ENCODE data around the gene IQGAP3.
A peak's percentile ranks its signal among the peaks of the same experiment; 100 is the strongest.
"Not testable (repeated sequence)": the region's sequence is repeated elsewhere in the genome, so short reads cannot be mapped to it uniquely, and the experiment has no call there.

The IQGAP3 gene

GRCh38 chr1:156571919-156572662 is at the start of gene IQGAP3:
Gene IQGAP3, minus strand, starts transcription at chr1:156572565. Its CDS starts 36 bp downstream, at chr1:156572529.
- peak; percentile 53 for DNase-seq (ENCODE audit: low read depth, low spot score)

GRCh38 chr1:156619582-156619955 is 47.2 kb upstream of the IQGAP3 start:
- no peak for DNase-seq (ENCODE audit: low read depth, low spot score)

GRCh38 chr1:156618853-156619581 is 46.7 kb upstream of the IQGAP3 start, which contains the start of gene HAPLN2:
Gene HAPLN2, plus strand, starts transcription at chr1:156619415. Its CDS starts 4,076 bp downstream, at chr1:156623491.
- DNase-seq (ENCODE audit: low read depth, low spot score): no peak

GRCh38 chr1:156616463-156616862 is 44.1 kb upstream of the IQGAP3 start:
- DNase-seq (ENCODE audit: low read depth, low spot score): no peak

- DNase-seq (ENCODE audit: low read depth, low spot score): no peak
Observed at GRCh38 chr1:156615946-156616345, 43.6 kb upstream of the IQGAP3 start.

- no peak for DNase-seq (ENCODE audit: low read depth, low spot score)
Observed at GRCh38 chr1:156612666-156613065, 40.3 kb upstream of the IQGAP3 start.

- DNase-seq (ENCODE audit: low read depth, low spot score): not testable (repeated sequence)
Observed at GRCh38 chr1:156610072-156610471, 37.7 kb upstream of the IQGAP3 start.

- peak; percentile 23 for DNase-seq (ENCODE audit: low read depth, low spot score)
Observed at GRCh38 chr1:156608981-156609380, 36.6 kb upstream of the IQGAP3 start.

GRCh38 chr1:156608036-156608674 is 35.8 kb upstream of the IQGAP3 start:
- DNase-seq (ENCODE audit: low read depth, low spot score): peak; percentile 28

- not testable (repeated sequence) for DNase-seq (ENCODE audit: low read depth, low spot score)
Observed at GRCh38 chr1:156607344-156607743, 35.0 kb upstream of the IQGAP3 start.

- no peak for DNase-seq (ENCODE audit: low read depth, low spot score)
Observed at GRCh38 chr1:156602557-156602993, 30.2 kb upstream of the IQGAP3 start.

- DNase-seq (ENCODE audit: low read depth, low spot score): no peak
Observed at GRCh38 chr1:156601892-156602291, 29.5 kb upstream of the IQGAP3 start.

- peak; percentile 57 for DNase-seq (ENCODE audit: low read depth, low spot score)
Observed at GRCh38 chr1:156601122-156601830, 28.9 kb upstream of the IQGAP3 start, which contains the start of gene GPATCH4. Gene GPATCH4, minus strand, starts transcription at chr1:156601479.

GRCh38 chr1:156600733-156601121 is 28.4 kb upstream of the IQGAP3 start:
- DNase-seq (ENCODE audit: low read depth, low spot score): no peak

- DNase-seq (ENCODE audit: low read depth, low spot score): no peak
Observed at GRCh38 chr1:156599811-156600210, 27.4 kb upstream of the IQGAP3 start.

GRCh38 chr1:156598731-156599432 is 26.5 kb upstream of the IQGAP3 start:
- DNase-seq (ENCODE audit: low read depth, low spot score): no peak

- no peak for DNase-seq (ENCODE audit: low read depth, low spot score)
Observed at GRCh38 chr1:156598125-156598524, 25.8 kb upstream of the IQGAP3 start.

- no peak for DNase-seq (ENCODE audit: low read depth, low spot score)
Observed at GRCh38 chr1:156596426-156596825, 24.1 kb upstream of the IQGAP3 start.

- DNase-seq (ENCODE audit: low read depth, low spot score): no peak
Observed at GRCh38 chr1:156595016-156595415, 22.7 kb upstream of the IQGAP3 start.

GRCh38 chr1:156594190-156594589 is 21.8 kb upstream of the IQGAP3 start:
- DNase-seq (ENCODE audit: low read depth, low spot score): no peak

GRCh38 chr1:156593661-156593989 is 21.3 kb upstream of the IQGAP3 start:
- DNase-seq (ENCODE audit: low read depth, low spot score): no peak

Measured in activated CD4-positive, CD25-positive, alpha-beta regulatory T cell treated with anti-CD3 and anti-CD28 coated beads, Interleukin-2, amount 50 U/mL, for 16 hours (primary cell).